RWPE2 (cell line): ENCODE measurements around the gene STRIP2.

Experiments used
- ATAC-seq: fragments of 200-7000 bp; cut with Tn5 transposase; 3 replicates; pipeline ENCODE4 v1.9.1; 2021; ENCODE audit warnings: low read depth
- DNase-seq: peaks from one replicate; pipeline ENCODE4 v3.0.0-alpha.2; 2020; ENCODE audit warnings: low spot score
- H3K27ac ChIP-seq: fragments of 450-650 bp; 2 replicates; pipeline ENCODE4 v1.5.1; 2017; ENCODE audit warnings: mild to moderate bottlenecking; ENCODE audit not compliant: poor library complexity, severe bottlenecking
- H3K27me3 ChIP-seq: fragments of 250-450 bp; sonication (Bioruptor Pico); 2 replicates; pipeline ENCODE4 v1.5.1; 2021; ENCODE audit warnings: mild to moderate bottlenecking, moderate library complexity; ENCODE audit not compliant: insufficient read depth, poor library complexity, severe bottlenecking
- H3K36me3 ChIP-seq: fragments of 250-450 bp; sonication (Bioruptor Pico); 2 replicates; pipeline ENCODE4 v1.5.1; 2020; ENCODE audit warnings: low read depth, mild to moderate bottlenecking, moderate library complexity
- H3K4me1 ChIP-seq: fragments of 250-450 bp; sonication (Bioruptor Pico); 2 replicates; pipeline ENCODE4 v1.5.1; 2021; ENCODE audit warnings: mild to moderate bottlenecking, moderate library complexity; ENCODE audit not compliant: insufficient read depth, poor library complexity, severe bottlenecking
- H3K4me3 ChIP-seq: fragments of 250-450 bp; sonication (Bioruptor Pico); 2 replicates; pipeline ENCODE4 v1.5.1; 2021; ENCODE audit warnings: mild to moderate bottlenecking, moderate library complexity; ENCODE audit not compliant: severe bottlenecking
- H3K9me3 ChIP-seq: fragments of 250-450 bp; sonication (Bioruptor Pico); 2 replicates; pipeline ENCODE4 v1.5.1; 2021; ENCODE audit warnings: mild to moderate bottlenecking, moderate library complexity; ENCODE audit not compliant: severe bottlenecking
- TF ChIP-seq, protein P1 (sequence below): fragments of 450-650 bp; IDR thresholded peaks from one replicate; pipeline ENCODE4 v1.5.1; 2017; ENCODE audit warnings: mild to moderate bottlenecking, moderate library complexity; ENCODE audit not compliant: poor library complexity, severe bottlenecking

Gene STRIP2

GRCh38 chr7:129431911-129432643 lies 2.2 kb upstream of the STRIP2 start:
- H3K27me3 ChIP-seq, result no peaks in the 10 kb centered on the region
- H3K4me3 ChIP-seq, result no peak overlapping the region
- no peak overlapping the region for H3K27ac ChIP-seq
- H3K36me3 ChIP-seq, result no peaks in the 10 kb centered on the region
- no peaks in the 10 kb centered on the region for H3K9me3 ChIP-seq
- ATAC-seq (no peak), DNase-seq (no peak)
- H3K4me1 ChIP-seq, result peaks cover 9% of the 10 kb centered on the region
- TF ChIP-seq, protein P1, sequence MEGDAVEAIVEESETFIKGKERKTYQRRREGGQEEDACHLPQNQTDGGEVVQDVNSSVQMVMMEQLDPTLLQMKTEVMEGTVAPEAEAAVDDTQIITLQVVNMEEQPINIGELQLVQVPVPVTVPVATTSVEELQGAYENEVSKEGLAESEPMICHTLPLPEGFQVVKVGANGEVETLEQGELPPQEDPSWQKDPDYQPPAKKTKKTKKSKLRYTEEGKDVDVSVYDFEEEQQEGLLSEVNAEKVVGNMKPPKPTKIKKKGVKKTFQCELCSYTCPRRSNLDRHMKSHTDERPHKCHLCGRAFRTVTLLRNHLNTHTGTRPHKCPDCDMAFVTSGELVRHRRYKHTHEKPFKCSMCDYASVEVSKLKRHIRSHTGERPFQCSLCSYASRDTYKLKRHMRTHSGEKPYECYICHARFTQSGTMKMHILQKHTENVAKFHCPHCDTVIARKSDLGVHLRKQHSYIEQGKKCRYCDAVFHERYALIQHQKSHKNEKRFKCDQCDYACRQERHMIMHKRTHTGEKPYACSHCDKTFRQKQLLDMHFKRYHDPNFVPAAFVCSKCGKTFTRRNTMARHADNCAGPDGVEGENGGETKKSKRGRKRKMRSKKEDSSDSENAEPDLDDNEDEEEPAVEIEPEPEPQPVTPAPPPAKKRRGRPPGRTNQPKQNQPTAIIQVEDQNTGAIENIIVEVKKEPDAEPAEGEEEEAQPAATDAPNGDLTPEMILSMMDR, result no peak

DNA sequence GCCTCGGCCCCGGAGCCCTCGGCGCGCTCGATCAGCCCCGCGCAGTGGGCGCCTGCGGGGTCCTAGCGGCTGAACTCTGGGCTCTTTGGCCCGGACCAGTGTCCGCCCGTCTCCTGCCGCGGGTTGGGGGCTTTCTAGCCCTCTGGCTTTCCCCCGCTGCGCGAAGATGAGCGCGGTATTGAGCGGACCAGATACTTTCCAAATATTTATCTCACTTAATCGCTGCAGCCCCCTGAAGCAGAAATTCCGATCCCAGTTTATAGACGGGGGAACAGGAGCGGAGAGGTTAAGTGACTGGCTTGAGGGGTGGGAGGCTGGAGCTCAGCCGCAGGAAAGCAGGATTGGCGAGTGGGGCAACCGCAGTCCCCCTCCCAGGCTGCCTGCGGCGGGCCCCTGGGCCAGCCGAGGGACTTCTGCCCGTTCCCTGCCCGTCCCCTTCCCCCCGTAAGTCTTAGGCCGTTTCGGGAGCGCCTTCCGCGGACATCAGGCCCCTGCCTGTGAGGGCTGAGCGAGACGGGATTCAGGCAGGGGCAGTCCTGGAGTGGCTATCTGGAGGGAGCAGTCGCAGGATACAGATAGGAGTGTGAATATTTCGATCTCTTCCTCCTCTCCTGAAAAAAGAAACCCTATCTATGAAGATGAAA lies 565 bp downstream of the STRIP2 start:
- no peaks in the 10 kb centered on the region for H3K36me3 ChIP-seq
- H3K4me3 ChIP-seq, result peak overlapping the region; percentile 68
- H3K27me3 ChIP-seq, result no peaks in the 10 kb centered on the region
- H3K9me3 ChIP-seq, result no peaks in the 10 kb centered on the region
- DNase-seq (no peak), ATAC-seq (peak; percentile 18; the same call in 1 of the 3 replicates)
- H3K27ac ChIP-seq, result peak overlapping the region; percentile 3
- peaks cover 27% of the 10 kb centered on the region for H3K4me1 ChIP-seq
- TF ChIP-seq, protein P1, result no peak

- Histone ChIP-seq H3K9me3 (no peaks in the 10 kb centered on the region), H3K4me3 (peak overlapping the region; percentile 68), H3K27ac (no peak overlapping the region), H3K27me3 (no peaks in the 10 kb centered on the region), H3K36me3 (peaks cover 4% of the 10 kb centered on the region), H3K4me1 (peaks cover 28% of the 10 kb centered on the region)
- DNase-seq (no peak), ATAC-seq (no peak)
- TF ChIP-seq, protein P1, result no peak
Observed at GRCh38 chr7:129435414-129435829, 1.2 kb downstream of the STRIP2 start.

- peaks cover 28% of the 10 kb centered on the region for H3K4me1 ChIP-seq
- H3K4me3 ChIP-seq, result no peak overlapping the region
- peaks cover 9% of the 10 kb centered on the region for H3K36me3 ChIP-seq
- no peaks in the 10 kb centered on the region for H3K9me3 ChIP-seq
- TF ChIP-seq, protein P1, result no peak
- ATAC-seq, result no peak
- H3K27ac ChIP-seq, result no peak overlapping the region
- H3K27me3 ChIP-seq, result no peaks in the 10 kb centered on the region
- no peak for DNase-seq
Observed at GRCh38 chr7:129436335-129436923, 2.2 kb downstream of the STRIP2 start.
